NCI-H345 treated with DMSO at 0.1 percent for 48 hours (cell line): Measurements from ENCODE around the gene HCN4.
"Not testable (repeated sequence)": the region's sequence is repeated elsewhere in the genome, so short reads cannot be mapped to it uniquely, and the experiment has no call there.

ENCODE experiments used
- DNase-seq: peaks from one replicate; lab custom pipeline; 2025; ENCODE audit not compliant: unreplicated experiment; lab: John Stamatoyannopoulos, UW

HCN4 gene

GRCh38 chr15:73368301-73369136 lies at the start of gene HCN4:
HCN4 (minus strand) TSS chr15:73368958; CDS start chr15:73368270, 688 bp downstream.
- peak; percentile 27 for DNase-seq

- no peak for DNase-seq
Observed at GRCh38 chr15:73414876-73415275, 46.1 kb upstream of the HCN4 start.

- no peak for DNase-seq
Observed at GRCh38 chr15:73403171-73403570, 34.4 kb upstream of the HCN4 start.

GRCh38 chr15:73400222-73400621 lies 31.5 kb upstream of the HCN4 start:
- DNase-seq = not testable (repeated sequence)

- no peak for DNase-seq
Observed at GRCh38 chr15:73398861-73399260, 30.1 kb upstream of the HCN4 start.

GRCh38 chr15:73397461-73397860 lies 28.7 kb upstream of the HCN4 start:
- no peak for DNase-seq

GRCh38 chr15:73395671-73396070 lies 26.9 kb upstream of the HCN4 start:
- DNase-seq = no peak

- no peak for DNase-seq
Observed at GRCh38 chr15:73394782-73395181, 26.0 kb upstream of the HCN4 start.

- DNase-seq = no peak
Observed at GRCh38 chr15:73393336-73393735, 24.6 kb upstream of the HCN4 start.

GRCh38 chr15:73392025-73392424 lies 23.3 kb upstream of the HCN4 start:
- DNase-seq = no peak

GRCh38 chr15:73391128-73391872 lies 22.5 kb upstream of the HCN4 start:
- DNase-seq = no peak

- no peak for DNase-seq
Observed at GRCh38 chr15:73389971-73390544, 21.3 kb upstream of the HCN4 start.

GRCh38 chr15:73389539-73389938 lies 20.8 kb upstream of the HCN4 start:
- DNase-seq = no peak

GRCh38 chr15:73388256-73388781 lies 19.6 kb upstream of the HCN4 start:
- DNase-seq = no peak

- DNase-seq = no peak
Observed at GRCh38 chr15:73387507-73388255, 18.9 kb upstream of the HCN4 start.

- no peak for DNase-seq
Observed at GRCh38 chr15:73386886-73387506, 18.2 kb upstream of the HCN4 start.

- DNase-seq = no peak
Observed at GRCh38 chr15:73386238-73386637, 17.5 kb upstream of the HCN4 start.

GRCh38 chr15:73385205-73385604 lies 16.4 kb upstream of the HCN4 start:
- DNase-seq = no peak

GRCh38 chr15:73383310-73384189 lies 14.8 kb upstream of the HCN4 start:
- no peak for DNase-seq

GRCh38 chr15:73382115-73382514 lies 13.4 kb upstream of the HCN4 start:
- DNase-seq = no peak
